Fibroblast of lung (primary cell): Measurements from ENCODE around the gene RER1. TPM values are rescaled to one million over a fixed set of nuclear protein-coding genes. Genes with fewer than 3 reads are reported as not detected.

Experiments
- DNase-seq, 2 donors: peaks; one replicate each; pipeline versions ENCODE4 v3.0.0 to v3.0.0-alpha.2; 2010; ENCODE audit warnings: low read depth in 2 of 2
- H2AFZ ChIP-seq: 2 replicates; pipeline ENCODE4 v1.5.1; 2012; ENCODE audit warnings: low read length, control low read depth, inconsistent platforms
- H3K27ac ChIP-seq: 2 replicates; pipeline ENCODE4 v1.5.1; 2011; ENCODE audit warnings: low read length, control low read depth; ENCODE audit not compliant: insufficient read depth
- H3K27me3 ChIP-seq: 2 replicates; pipeline ENCODE4 v1.5.1; 2011; ENCODE audit warnings: mild to moderate bottlenecking, low read length; ENCODE audit not compliant: control insufficient read depth, insufficient read depth
- H3K36me3 ChIP-seq: 2 replicates; pipeline ENCODE4 v1.5.1; 2011; ENCODE audit warnings: low read length; ENCODE audit not compliant: control insufficient read depth, insufficient read depth
- H3K4me1 ChIP-seq: 2 replicates; pipeline ENCODE4 v1.5.1; 2011; ENCODE audit warnings: low read length; ENCODE audit not compliant: control insufficient read depth, insufficient read depth; ENCODE audit errors: extremely low read depth
- H3K4me2 ChIP-seq: 2 replicates; pipeline ENCODE4 v1.5.1; 2011; ENCODE audit warnings: low read length, control low read depth; ENCODE audit not compliant: insufficient read depth; ENCODE audit errors: extremely low read depth
- H3K4me3 ChIP-seq, 4 experiments: fragments of 200-600 bp in 1 of 4; sonication (generic) in 1 of 4; replicated peaks in 1 of 4; 2 replicates each; pipeline ENCODE4 v1.5.1; 2011 to 2016; ENCODE audit warnings: low read length in 4 of 4, low read depth in 3 of 4, mild to moderate bottlenecking in 3 of 4, control low read depth in 2 of 4, inconsistent platforms in 1 of 4, mixed read lengths in 1 of 4; ENCODE audit not compliant: insufficient read depth in 1 of 4; ENCODE audit errors: control extremely low read depth in 1 of 4
- H3K79me2 ChIP-seq: 2 replicates; pipeline ENCODE4 v1.5.1; 2012; ENCODE audit warnings: mild to moderate bottlenecking, low read length, inconsistent platforms; ENCODE audit not compliant: control insufficient read depth, insufficient read depth
- H3K9ac ChIP-seq: 2 replicates; pipeline ENCODE4 v1.5.1; 2011; ENCODE audit warnings: mild to moderate bottlenecking, low read length, control low read depth; ENCODE audit not compliant: insufficient read depth
- H3K9me3 ChIP-seq: 2 replicates; pipeline ENCODE4 v1.5.1; 2012; ENCODE audit warnings: low read depth, low read length; ENCODE audit not compliant: control insufficient read depth, insufficient read depth
- H4K20me1 ChIP-seq: 2 replicates; pipeline ENCODE4 v1.5.1; 2011; ENCODE audit warnings: low read length; ENCODE audit not compliant: control insufficient read depth, insufficient read depth; ENCODE audit errors: extremely low read depth
- EZH2 ChIP-seq: IDR thresholded peaks from 2 replicates; pipeline ENCODE4 v1.5.1; 2012; ENCODE audit warnings: low read length, control low read depth, mild to moderate bottlenecking; ENCODE audit errors: missing control alignments
- polyA plus RNA-seq, 2 donors: library from polyadenylated mRNA; depleted of rRNA in 1 of 2; stranded (reverse) in 1 of 2; unstranded in 1 of 2; fragments of >200 nt; gene quantifications; 2 replicates each; pipeline ENCODE4 v1.2.1, GENCODE V29; 2011 to 2012; ENCODE audit warnings: missing spikeins in 1 of 2
- total RNA-seq: library from RNA; depleted of rRNA; stranded (reverse); fragments of >200 nt; gene quantifications from 2 replicates; pipeline ENCODE4 v1.2.1, GENCODE V29; 2014
- TF ChIP-seq, protein P1 (sequence below), 2 donors: IDR thresholded peaks in 1 of 2; conservative IDR thresholded peaks in 1 of 2; 1 replicate in 1 of 2; 2 replicates in 1 of 2; pipeline ENCODE4 v1.5.1; 2011 to 2012; ENCODE audit warnings: low read length in 2 of 2, control low read depth in 1 of 2, inconsistent platforms in 1 of 2, low read depth in 1 of 2, mild to moderate bottlenecking in 1 of 2

RER1 gene
- total and polyA plus RNA-seq, 2 donors (not counting 1 experiment from before 2014, with no cell fraction given): 76.1 to 271 TPM

- Histone ChIP-seq H4K20me1 (no peaks in the 10 kb centered on the region), H3K4me3 (no peak overlapping the region), H3K4me1 (no peaks in the 10 kb centered on the region), H3K27ac (no peak overlapping the region), H2AFZ (no peak overlapping the region), H3K9ac (no peak overlapping the region), H3K4me2 (no peak overlapping the region), H3K27me3 (no peaks in the 10 kb centered on the region), H3K79me2 (no peaks in the 10 kb centered on the region), H3K36me3 (no peaks in the 10 kb centered on the region), H3K9me3 (no peaks in the 10 kb centered on the region)
- TF ChIP-seq, protein P1, sequence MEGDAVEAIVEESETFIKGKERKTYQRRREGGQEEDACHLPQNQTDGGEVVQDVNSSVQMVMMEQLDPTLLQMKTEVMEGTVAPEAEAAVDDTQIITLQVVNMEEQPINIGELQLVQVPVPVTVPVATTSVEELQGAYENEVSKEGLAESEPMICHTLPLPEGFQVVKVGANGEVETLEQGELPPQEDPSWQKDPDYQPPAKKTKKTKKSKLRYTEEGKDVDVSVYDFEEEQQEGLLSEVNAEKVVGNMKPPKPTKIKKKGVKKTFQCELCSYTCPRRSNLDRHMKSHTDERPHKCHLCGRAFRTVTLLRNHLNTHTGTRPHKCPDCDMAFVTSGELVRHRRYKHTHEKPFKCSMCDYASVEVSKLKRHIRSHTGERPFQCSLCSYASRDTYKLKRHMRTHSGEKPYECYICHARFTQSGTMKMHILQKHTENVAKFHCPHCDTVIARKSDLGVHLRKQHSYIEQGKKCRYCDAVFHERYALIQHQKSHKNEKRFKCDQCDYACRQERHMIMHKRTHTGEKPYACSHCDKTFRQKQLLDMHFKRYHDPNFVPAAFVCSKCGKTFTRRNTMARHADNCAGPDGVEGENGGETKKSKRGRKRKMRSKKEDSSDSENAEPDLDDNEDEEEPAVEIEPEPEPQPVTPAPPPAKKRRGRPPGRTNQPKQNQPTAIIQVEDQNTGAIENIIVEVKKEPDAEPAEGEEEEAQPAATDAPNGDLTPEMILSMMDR (conservative IDR thresholded peaks at IDR 0.05 in 1 of 2, IDR thresholded peaks at IDR 0.05 in 1 of 2; ENCODE audit: low read depth in 1 of 2, low read length in 2 of 2): no peak
- no peak for TF ChIP-seq EZH2
- DNase-seq: no peak
Observed at GRCh38 chr1:2347896-2348295, 43.7 kb upstream of the RER1 start.

GRCh38 chr1:2348346-2349325 is 43.0 kb upstream of the RER1 start:
- Histone ChIP-seq H3K9ac (no peak overlapping the region), H3K79me2 (no peaks in the 10 kb centered on the region), H2AFZ (no peak overlapping the region), H3K27ac (no peak overlapping the region), H4K20me1 (no peaks in the 10 kb centered on the region), H3K4me1 (no peaks in the 10 kb centered on the region), H3K36me3 (no peaks in the 10 kb centered on the region), H3K9me3 (no peaks in the 10 kb centered on the region), H3K4me3 (no peak overlapping the region), H3K27me3 (no peaks in the 10 kb centered on the region), H3K4me2 (no peak overlapping the region)
- no peak for DNase-seq
- TF ChIP-seq EZH2: no peak
- TF ChIP-seq, protein P1 (conservative IDR thresholded peaks at IDR 0.05 in 1 of 2, IDR thresholded peaks at IDR 0.05 in 1 of 2; ENCODE audit: low read depth in 1 of 2, low read length in 2 of 2): no peak

DNA sequence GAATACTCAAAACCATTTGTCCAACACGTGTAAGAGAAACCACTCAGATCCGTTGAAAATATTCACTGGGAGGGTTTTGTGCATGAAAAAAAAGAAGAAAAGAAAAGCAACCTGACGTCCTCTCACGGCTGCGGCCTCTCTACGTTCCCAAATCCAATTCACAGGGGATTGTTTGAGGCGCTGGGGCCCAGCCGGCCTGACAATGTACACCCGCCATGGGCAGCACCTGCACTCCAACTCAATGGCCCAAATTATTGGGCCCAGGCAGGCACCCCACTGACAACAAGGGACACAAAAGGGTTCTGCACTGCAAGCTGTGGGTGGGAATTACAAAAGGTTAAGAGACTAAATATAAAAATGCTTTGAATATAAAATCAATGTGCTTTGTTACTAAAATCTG is 41.8 kb upstream of the RER1 start:
- H2AFZ ChIP-seq: no peak overlapping the region
- TF ChIP-seq, protein P1 (conservative IDR thresholded peaks at IDR 0.05 in 1 of 2, IDR thresholded peaks at IDR 0.05 in 1 of 2; ENCODE audit: low read depth in 1 of 2, low read length in 2 of 2): no peak
- TF ChIP-seq EZH2: no peak
- no peaks in the 10 kb centered on the region for H3K9me3 ChIP-seq
- H3K4me2 ChIP-seq: no peak overlapping the region
- no peaks in the 10 kb centered on the region for H3K36me3 ChIP-seq
- no peak overlapping the region for H3K4me3 ChIP-seq
- no peak overlapping the region for H3K27ac ChIP-seq
- H4K20me1 ChIP-seq: no peaks in the 10 kb centered on the region
- H3K9ac ChIP-seq: no peak overlapping the region
- H3K27me3 ChIP-seq: no peaks in the 10 kb centered on the region
- no peak for DNase-seq
- H3K79me2 ChIP-seq: no peaks in the 10 kb centered on the region
- no peaks in the 10 kb centered on the region for H3K4me1 ChIP-seq
